ENCODE results near the gene VPS33B. TPM values are rescaled to one million over a fixed set of nuclear protein-coding genes. Genes with fewer than 3 reads are reported as not detected.

VPS33B gene
- total RNA-seq, 1 donor from 2014 or later: 10.7 TPM

GRCh38 chr15:90994417-90995311 lies 27.7 kb downstream of the VPS33B start, which contains the start of gene PRC1:
TSS of gene PRC1 (minus strand) at chr15:90994535. CDS start at chr15:90994417, 118 bp downstream.
- TF ChIP-seq, protein P1, sequence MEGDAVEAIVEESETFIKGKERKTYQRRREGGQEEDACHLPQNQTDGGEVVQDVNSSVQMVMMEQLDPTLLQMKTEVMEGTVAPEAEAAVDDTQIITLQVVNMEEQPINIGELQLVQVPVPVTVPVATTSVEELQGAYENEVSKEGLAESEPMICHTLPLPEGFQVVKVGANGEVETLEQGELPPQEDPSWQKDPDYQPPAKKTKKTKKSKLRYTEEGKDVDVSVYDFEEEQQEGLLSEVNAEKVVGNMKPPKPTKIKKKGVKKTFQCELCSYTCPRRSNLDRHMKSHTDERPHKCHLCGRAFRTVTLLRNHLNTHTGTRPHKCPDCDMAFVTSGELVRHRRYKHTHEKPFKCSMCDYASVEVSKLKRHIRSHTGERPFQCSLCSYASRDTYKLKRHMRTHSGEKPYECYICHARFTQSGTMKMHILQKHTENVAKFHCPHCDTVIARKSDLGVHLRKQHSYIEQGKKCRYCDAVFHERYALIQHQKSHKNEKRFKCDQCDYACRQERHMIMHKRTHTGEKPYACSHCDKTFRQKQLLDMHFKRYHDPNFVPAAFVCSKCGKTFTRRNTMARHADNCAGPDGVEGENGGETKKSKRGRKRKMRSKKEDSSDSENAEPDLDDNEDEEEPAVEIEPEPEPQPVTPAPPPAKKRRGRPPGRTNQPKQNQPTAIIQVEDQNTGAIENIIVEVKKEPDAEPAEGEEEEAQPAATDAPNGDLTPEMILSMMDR (IDR thresholded peaks at IDR 0.05): no peak
- H3K27me3 Mint-ChIP-seq (ENCODE audit: low read depth): no peaks in the 10 kb centered on the region
- H3K36me3 Mint-ChIP-seq (ENCODE audit: low read depth): peaks cover 16% of the 10 kb centered on the region
- no peaks in the 10 kb centered on the region for H3K9me3 Mint-ChIP-seq (ENCODE audit: low read depth)
- peaks cover 28% of the 10 kb centered on the region for H3K4me1 Mint-ChIP-seq (ENCODE audit: low read depth)
- DNase-seq (ENCODE audit: low spot score): peak; percentile 99
- H3K4me3 Mint-ChIP-seq (ENCODE audit: unreplicated experiment): peak within 1 kb of the TSS; percentile 99
- H3K27ac Mint-ChIP-seq (ENCODE audit: unreplicated experiment): peak within 1 kb of the TSS; percentile 98

DNA sequence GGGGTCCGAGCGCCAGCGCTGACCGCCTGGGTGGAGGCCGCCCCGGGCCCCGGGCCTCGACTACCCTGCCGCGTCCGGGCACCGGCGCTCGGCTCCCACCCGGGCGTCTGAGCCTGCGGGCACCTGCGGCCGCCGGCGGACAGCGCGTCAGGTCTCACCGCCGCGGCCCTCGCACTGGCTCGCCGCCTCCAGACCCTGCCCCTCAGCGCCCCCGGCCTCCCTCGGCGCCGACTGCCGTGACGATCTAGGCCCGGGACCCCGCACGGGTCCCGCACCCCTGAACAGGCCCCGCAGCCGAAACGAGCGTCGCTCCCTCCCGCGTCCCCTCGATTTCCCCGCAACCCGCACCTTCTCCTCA lies 28.4 kb downstream of the VPS33B start:
- H3K36me3 Mint-ChIP-seq (ENCODE audit: low read depth): peaks cover 13% of the 10 kb centered on the region
- H3K27me3 Mint-ChIP-seq (ENCODE audit: low read depth): no peaks in the 10 kb centered on the region
- TF ChIP-seq, protein P1 (IDR thresholded peaks at IDR 0.05): no peak
- H3K9me3 Mint-ChIP-seq (ENCODE audit: low read depth): no peaks in the 10 kb centered on the region
- peaks cover 28% of the 10 kb centered on the region for H3K4me1 Mint-ChIP-seq (ENCODE audit: low read depth)
- H3K27ac Mint-ChIP-seq (ENCODE audit: unreplicated experiment): peak overlapping the region; percentile 98
- DNase-seq (ENCODE audit: low spot score): no peak
- H3K4me3 Mint-ChIP-seq (ENCODE audit: unreplicated experiment): peak overlapping the region; percentile 99

DNA sequence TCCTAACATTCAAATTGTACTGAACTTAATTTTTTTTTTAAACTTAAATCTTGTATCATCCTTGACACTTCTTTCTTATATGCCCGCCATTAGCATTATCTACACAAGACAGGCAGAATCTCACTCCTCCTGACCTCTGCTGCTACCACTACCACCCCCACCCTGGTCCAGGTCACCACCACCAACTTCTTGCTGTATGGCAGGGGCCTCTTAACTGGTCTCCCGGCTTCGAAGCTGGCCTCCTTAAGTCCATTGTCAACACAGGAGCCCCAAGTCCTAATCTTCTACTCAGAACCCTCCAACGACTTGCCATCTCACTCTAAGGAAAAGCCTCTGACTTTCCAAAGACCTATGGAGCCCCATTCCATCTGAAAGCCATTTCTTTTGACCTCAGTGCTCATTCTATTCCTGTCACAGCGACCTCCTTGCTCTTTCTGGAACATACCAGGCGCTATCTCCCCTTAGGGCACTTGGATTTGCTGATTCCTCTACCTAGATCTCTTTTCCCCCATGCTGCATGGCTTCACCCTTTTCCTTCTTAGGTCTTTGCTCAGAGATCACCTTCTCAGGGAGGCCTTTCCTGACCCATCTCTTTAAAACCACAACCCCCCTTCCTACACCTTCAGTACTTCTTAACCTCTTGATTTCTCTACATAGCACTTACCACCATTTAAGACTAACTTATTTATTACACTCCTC lies 30.7 kb downstream of the VPS33B start:
- H3K36me3 Mint-ChIP-seq (ENCODE audit: low read depth): peaks cover 2% of the 10 kb centered on the region

GRCh38 chr15:90990446-90990845 lies 31.9 kb downstream of the VPS33B start:
- no peak for DNase-seq (ENCODE audit: low spot score)
- no peak overlapping the region for H3K27ac Mint-ChIP-seq (ENCODE audit: unreplicated experiment)
- TF ChIP-seq, protein P1 (IDR thresholded peaks at IDR 0.05): no peak
- peaks cover 2% of the 10 kb centered on the region for H3K36me3 Mint-ChIP-seq (ENCODE audit: low read depth)
- H3K4me1 Mint-ChIP-seq (ENCODE audit: low read depth): peaks cover 42% of the 10 kb centered on the region
- no peaks in the 10 kb centered on the region for H3K9me3 Mint-ChIP-seq (ENCODE audit: low read depth)
- no peak overlapping the region for H3K4me3 Mint-ChIP-seq (ENCODE audit: unreplicated experiment)
- no peaks in the 10 kb centered on the region for H3K27me3 Mint-ChIP-seq (ENCODE audit: low read depth)

More for the DNA sequence above, 30.7 kb downstream of the VPS33B start:
- Mint-ChIP-seq H3K9me3 (ENCODE audit: low read depth) (no peaks in the 10 kb centered on the region), H3K4me3 (ENCODE audit: unreplicated experiment) (no peak overlapping the region), H3K27ac (ENCODE audit: unreplicated experiment) (peak overlapping the region; percentile 60), H3K4me1 (ENCODE audit: low read depth) (peaks cover 45% of the 10 kb centered on the region), H3K27me3 (ENCODE audit: low read depth) (no peaks in the 10 kb centered on the region)
- TF ChIP-seq, protein P1 (IDR thresholded peaks at IDR 0.05): no peak
- no peak for DNase-seq (ENCODE audit: low spot score)

DNA sequence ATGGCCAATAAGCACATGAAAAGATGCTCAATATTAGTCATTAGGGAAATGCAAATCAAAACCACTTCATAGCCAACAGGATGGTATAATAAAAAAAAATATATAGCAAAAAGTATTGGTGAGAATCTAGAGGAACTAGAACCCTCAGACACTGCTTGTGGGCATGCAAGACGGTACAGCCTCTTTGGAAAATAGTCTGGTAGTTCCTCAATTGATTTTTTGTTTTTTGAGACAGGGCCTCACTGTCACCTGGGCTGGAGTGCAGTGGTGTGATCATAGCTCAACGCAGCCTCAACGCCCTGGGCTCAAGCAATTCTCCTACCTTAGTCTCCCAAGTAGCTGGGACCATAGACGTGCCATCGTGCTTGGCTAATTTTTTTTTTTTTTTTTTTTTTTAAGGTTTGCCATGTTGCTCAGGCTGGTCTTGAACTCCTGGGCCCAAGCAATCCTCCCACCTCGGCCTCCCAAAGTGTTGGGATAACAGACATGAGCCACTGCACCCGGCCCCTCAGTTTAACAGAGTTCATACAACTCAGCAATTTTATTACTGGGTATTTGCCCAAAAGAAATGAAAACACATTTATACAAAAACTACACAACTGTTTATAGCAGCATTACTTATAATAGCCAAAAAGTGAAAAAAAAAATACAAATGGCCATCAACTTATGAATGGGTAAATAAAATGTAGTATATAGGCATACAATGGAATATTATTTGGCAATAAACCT lies 33.2 kb downstream of the VPS33B start:
- DNase-seq (ENCODE audit: low spot score): no peak
- Mint-ChIP-seq H3K4me1 (ENCODE audit: low read depth) (peaks cover 36% of the 10 kb centered on the region), H3K27ac (ENCODE audit: unreplicated experiment) (no peak overlapping the region), H3K4me3 (ENCODE audit: unreplicated experiment) (no peak overlapping the region), H3K36me3 (ENCODE audit: low read depth) (peaks cover under 1% of the 10 kb centered on the region), H3K27me3 (ENCODE audit: low read depth) (no peaks in the 10 kb centered on the region), H3K9me3 (ENCODE audit: low read depth) (no peaks in the 10 kb centered on the region)
- TF ChIP-seq, protein P1 (IDR thresholded peaks at IDR 0.05): no peak
